ENCODE results near the gene UBR1.

UBR1 gene

GRCh38 chr15:43107751-43108150 lies 1.9 kb upstream of the UBR1 start:
- DNase-seq (ENCODE audit: low read depth): no peak

GRCh38 chr15:43106486-43106829 lies 620 bp upstream of the UBR1 start:
- no peak for DNase-seq (ENCODE audit: low read depth)

- no peak for DNase-seq (ENCODE audit: low read depth)
These were observed 631 bp downstream of the UBR1 start for GRCh38 chr15:43105077-43105736.

GRCh38 chr15:43104426-43104825 lies 1.4 kb downstream of the UBR1 start:
- no peak for DNase-seq (ENCODE audit: low read depth)

DNA sequence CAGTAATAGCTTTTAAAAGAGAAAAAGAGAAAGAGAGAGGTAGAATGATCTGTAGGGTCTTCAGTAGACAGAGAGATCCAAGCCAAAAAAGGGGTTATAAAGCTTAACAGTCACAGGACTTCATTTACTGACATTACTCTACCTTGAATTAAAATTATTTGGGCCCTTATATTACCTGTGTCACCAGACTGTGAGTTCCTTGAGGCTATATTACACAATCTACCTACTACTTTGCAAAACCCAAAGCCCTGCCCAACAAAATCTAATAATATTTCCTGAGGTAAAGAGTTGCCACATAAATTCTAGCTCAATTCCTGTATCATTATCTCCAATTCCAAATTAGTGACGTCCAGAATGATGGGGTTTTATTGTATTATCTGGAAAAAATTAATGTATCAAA lies 1.9 kb downstream of the UBR1 start:
- no peak for DNase-seq (ENCODE audit: low read depth)

DNA sequence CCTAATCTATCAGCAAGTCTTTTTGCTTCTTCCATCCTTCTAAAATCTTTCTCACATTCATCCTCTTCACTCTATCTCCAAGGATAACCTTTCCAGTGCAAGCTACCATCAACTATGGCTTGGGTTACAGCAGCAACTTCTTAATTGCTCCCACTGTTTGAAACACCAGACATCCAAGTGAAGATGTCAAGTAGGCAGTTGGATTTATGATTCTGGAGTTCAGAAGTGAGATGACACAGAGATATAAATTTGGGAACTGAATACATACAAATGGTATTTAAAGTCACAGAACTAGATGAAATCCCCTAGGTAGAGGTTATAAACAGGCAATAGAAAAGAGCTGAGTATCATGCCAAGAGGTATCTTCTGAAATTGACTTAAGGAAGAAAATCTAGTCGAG lies 3.7 kb downstream of the UBR1 start:
- DNase-seq (ENCODE audit: low read depth): no peak

- DNase-seq (ENCODE audit: low read depth): no peak
These were observed 4.9 kb downstream of the UBR1 start for GRCh38 chr15:43100971-43101370.

GRCh38 chr15:43099105-43099845 lies 6.6 kb downstream of the UBR1 start:
- no peak for DNase-seq (ENCODE audit: low read depth)

GRCh38 chr15:43096411-43096810 lies 9.4 kb downstream of the UBR1 start:
- DNase-seq (ENCODE audit: low read depth): no peak

GRCh38 chr15:43095708-43096347 lies 10.0 kb downstream of the UBR1 start:
- DNase-seq (ENCODE audit: low read depth): no peak

DNA sequence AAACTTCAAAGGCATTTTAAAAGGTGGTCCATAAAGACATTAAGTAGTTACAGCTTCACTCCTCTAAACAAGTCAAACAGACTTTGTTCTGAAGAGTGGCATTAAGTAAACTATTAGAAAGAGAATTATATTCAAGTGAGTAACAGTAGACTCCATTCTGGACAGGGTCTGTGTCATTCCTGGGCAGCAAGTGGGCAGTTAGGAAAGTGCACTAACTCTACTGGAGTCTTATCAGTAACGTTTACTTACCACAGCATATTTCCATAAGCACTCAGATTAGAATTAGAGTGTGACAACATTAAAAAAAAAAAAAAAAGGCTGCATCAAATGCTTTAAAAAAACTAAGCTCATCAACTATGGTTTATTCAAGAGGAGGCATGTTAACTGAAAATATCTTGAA lies 10.6 kb downstream of the UBR1 start:
- DNase-seq (ENCODE audit: low read depth): no peak

DNA sequence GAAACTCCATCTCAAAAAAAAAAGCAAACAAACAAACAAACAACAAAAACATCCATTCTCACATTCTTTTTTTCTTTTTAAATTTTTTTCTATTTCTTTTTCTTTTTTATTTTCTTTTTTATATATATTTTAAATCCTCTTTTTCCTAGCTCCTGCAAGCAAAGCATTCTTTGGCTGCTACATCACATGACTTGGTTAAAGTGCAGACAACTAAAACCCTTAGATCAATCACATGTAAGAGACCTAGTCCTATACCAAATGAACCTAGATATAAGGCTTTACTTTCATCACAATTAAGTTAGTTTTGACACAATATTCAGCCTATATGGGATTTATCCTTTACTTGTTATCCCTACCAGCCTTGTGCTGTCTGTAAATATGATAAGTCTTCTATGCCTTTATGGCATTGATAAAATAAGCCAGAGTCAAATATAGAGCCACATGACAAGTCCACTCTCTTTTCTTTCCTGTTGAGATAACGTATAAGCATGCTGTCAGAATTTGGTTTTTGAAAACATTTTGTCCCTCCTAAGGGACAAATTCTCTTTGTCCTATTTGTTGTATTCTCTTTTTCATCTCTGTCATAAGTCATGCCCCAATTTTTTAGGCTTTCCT lies 11.3 kb downstream of the UBR1 start:
- DNase-seq (ENCODE audit: low read depth): no peak

DNA sequence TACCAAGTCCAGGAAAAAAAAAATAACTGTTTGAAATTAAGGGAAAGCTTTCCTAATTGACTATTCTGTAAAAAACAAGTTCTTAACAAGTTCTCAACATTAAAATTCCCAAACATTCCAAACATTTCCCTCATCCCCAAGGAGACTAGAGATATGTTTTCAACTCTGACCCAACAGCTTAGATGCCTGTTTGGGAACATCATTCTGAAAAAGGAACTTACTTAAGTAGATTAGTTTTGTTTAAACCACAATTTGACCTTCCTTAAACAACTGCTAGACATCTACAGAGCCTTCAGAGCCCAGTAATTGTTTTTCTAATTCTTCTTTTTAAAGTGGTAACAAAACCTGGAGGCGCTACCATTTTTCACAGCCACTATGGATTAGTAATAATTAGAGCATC lies 12.8 kb downstream of the UBR1 start:
- no peak for DNase-seq (ENCODE audit: low read depth)

- DNase-seq (ENCODE audit: low read depth): no peak
These were observed 14.0 kb downstream of the UBR1 start for GRCh38 chr15:43091859-43092258.

- DNase-seq (ENCODE audit: low read depth): no peak
These were observed 19.3 kb downstream of the UBR1 start for GRCh38 chr15:43086551-43086950.

DNA sequence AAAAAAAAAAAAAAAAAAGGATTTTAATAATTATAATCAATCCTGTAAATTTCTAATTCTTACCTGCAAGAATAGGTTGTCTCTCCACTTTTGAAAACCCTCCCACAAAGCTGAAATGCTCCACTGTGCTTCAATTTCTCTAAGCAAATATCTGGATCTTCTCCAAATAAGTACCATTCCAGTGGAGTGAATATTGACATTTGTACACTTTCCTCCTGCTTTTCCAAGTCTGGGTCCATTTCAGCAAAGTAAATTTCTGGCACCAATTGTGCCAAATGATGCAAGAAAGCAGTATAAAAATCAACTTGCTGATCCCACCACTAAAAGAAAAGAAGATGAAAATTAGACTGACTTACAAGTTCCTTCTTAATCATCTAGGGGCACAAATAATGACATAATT lies 19.9 kb downstream of the UBR1 start:
- no peak for DNase-seq (ENCODE audit: low read depth)

- DNase-seq (ENCODE audit: low read depth): no peak
These were observed 23.3 kb downstream of the UBR1 start for GRCh38 chr15:43082509-43082908.

- DNase-seq (ENCODE audit: low read depth): no peak
These were observed 24.6 kb downstream of the UBR1 start for GRCh38 chr15:43081283-43081682.

GRCh38 chr15:43071451-43071850 lies 34.4 kb downstream of the UBR1 start:
- DNase-seq (ENCODE audit: low read depth): no peak

DNA sequence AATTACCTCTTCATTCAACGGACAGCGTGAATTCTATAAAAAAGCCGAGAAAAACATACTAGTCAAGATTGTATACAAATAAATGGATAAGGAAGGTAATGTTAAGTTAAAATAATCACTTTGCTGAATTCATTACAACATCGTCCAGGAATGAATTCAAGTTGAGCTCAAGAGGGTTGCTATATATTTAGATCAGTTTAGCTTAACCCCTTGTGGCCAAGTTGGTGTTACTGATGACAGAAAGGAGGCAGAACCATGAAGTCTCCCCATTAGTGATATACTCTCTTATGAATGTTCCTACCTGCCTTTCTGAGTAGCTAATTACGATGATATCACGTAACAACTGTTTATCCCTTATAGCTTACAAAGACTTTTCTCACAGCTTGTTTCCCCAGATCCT lies 34.9 kb downstream of the UBR1 start:
- no peak for DNase-seq (ENCODE audit: low read depth)

DNA sequence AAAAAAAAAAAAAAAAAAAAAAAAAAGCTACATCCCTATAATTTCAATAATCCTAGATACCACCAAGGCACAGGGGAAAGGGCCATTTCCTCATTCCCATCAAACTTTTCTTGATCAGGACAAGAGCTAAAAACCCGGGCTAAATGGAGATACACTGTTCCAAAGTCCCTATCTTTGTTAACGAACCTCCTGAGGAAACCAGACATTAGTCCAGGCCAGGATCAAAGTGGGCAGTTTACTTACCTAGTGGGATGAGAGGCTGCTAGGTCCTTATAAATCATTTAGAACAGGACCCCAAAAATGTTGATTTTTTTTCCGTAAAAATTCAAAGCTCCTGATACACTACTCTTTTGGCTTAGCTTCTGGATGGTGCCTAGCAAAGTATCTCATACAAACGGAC lies 35.6 kb downstream of the UBR1 start:
- no peak for DNase-seq (ENCODE audit: low read depth)

- DNase-seq (ENCODE audit: low read depth): no peak
These were observed 37.9 kb downstream of the UBR1 start for GRCh38 chr15:43067717-43068461.

Data from stimulated activated CD8-positive, alpha-beta memory T cell treated with anti-CD3 and anti-CD28 coated beads, Interleukin-12 subunit alpha, Interleukin-12 subunit beta, amount 100 ng/mL, for 4 hours (primary cell).